Stomach (tissue), 9 donors: ENCODE measurements around the gene CEACAM16. TPM values are rescaled to one million over a fixed set of nuclear protein-coding genes. Genes with fewer than 3 reads are reported as not detected.
A peak's percentile ranks its signal among the peaks of the same experiment; 100 is the strongest.
"Not testable (repeated sequence)": the region's sequence is repeated elsewhere in the genome, so short reads cannot be mapped to it uniquely, and the experiment has no call there.

Experiments used
- DNase-seq, 2 donors: peaks; one replicate each; pipeline versions ENCODE4 v3.0.0 to v3.0.0-alpha.2; 2013 to 2019
- H3K27ac ChIP-seq, 5 donors: fragments of 200-600 bp in 4 of 5; sonication (generic) in 4 of 5; one replicate each; pipeline ENCODE4 v1.5.1; 2013 to 2019; ENCODE audit warnings: mild to moderate bottlenecking in 1 of 5, moderate library complexity in 1 of 5
- H3K27me3 ChIP-seq, 3 donors: fragments of 200-600 bp; sonication (generic); one replicate each; pipeline ENCODE4 v1.5.1; 2017 to 2019; ENCODE audit warnings: mixed run types in 1 of 3
- H3K36me3 ChIP-seq, 4 donors: fragments of 200-600 bp; sonication (generic); 1 replicate in 3 of 4; 2 replicates in 1 of 4; pipeline ENCODE4 v1.5.1; 2016 to 2019
- H3K4me1 ChIP-seq, 4 donors: fragments of 200-600 bp; sonication (generic); one replicate each; pipeline ENCODE4 v1.5.1; 2016 to 2019
- H3K4me3 ChIP-seq, 4 donors: fragments of 200-600 bp; sonication (generic) in 3 of 4; one replicate each; pipeline ENCODE4 v1.5.1; 2016 to 2019; ENCODE audit warnings: mild to moderate bottlenecking in 1 of 4
- H3K9me3 ChIP-seq, 4 donors: fragments of 200-600 bp; sonication (generic); one replicate each; pipeline ENCODE4 v1.5.1; 2016 to 2019
- CTCF ChIP-seq, 7 experiments: fragments of 450-650 bp in 4 of 7; fragments of 200-600 bp in 3 of 7; sonication (generic) in 3 of 7; IDR thresholded peaks; one replicate each; pipeline ENCODE4 v1.5.1; 2016 to 2019; ENCODE audit warnings: antibody characterized with exemption in 7 of 7, control low read depth in 2 of 7, mild to moderate bottlenecking in 1 of 7
- EP300 ChIP-seq: sonication (generic); formaldehyde crosslinking; IDR thresholded peaks from one replicate; pipeline ENCODE4 v1.6.1; 2017; ENCODE audit warnings: antibody characterized with exemption
- POLR2A ChIP-seq, 4 donors: fragments of 450-650 bp; IDR thresholded peaks; one replicate each; pipeline ENCODE4 v1.6.1; 2016; ENCODE audit warnings: antibody characterized with exemption in 4 of 4, control low read depth in 2 of 4, mild to moderate bottlenecking in 1 of 4, moderate library complexity in 1 of 4
- POLR2AphosphoS5 ChIP-seq, 3 donors: sonication (generic); formaldehyde crosslinking; IDR thresholded peaks; one replicate each; pipeline ENCODE4 v1.6.1; 2016; ENCODE audit warnings: antibody characterized with exemption in 3 of 3
- WGBS, 5 donors: extraction: QIAGEN DNeasy Blood & Tissue Kit in 3 of 5; methylation state at CpG; one replicate each; pipeline versions ENCODE4 v1.1.5 to v1.1.7; 2013 to 2018; 5-methylcytosine and 5-hydroxymethylcytosine counted together
- intact Hi-C: fragments of 100-400 bp; cut with DNase I; formaldehyde crosslinking; loops from one replicate; pipeline ENCODE4 v1.15.1; 2023; ENCODE audit warnings: low total_unique reads
- polyA plus RNA-seq, 3 donors: library from polyadenylated mRNA; stranded (reverse); fragments of 200-250 nt; gene quantifications; one replicate each; pipeline ENCODE4 v1.2.3, GENCODE V29; 2013
- total RNA-seq, 5 donors: library from RNA; depleted of rRNA; stranded (reverse); fragments of >200 nt; gene quantifications; one replicate each; pipeline versions ENCODE4 v1.1.0 to v1.2.3, GENCODE V29; 2014 to 2016
- donor health status: healthy with polysubstance abuse.
- donor health status: Bipolar disorder and iron deficiency.
- donor health status: healthy.

The CEACAM16 gene
- total and polyA plus RNA-seq, 8 donors: not detected

DNA sequence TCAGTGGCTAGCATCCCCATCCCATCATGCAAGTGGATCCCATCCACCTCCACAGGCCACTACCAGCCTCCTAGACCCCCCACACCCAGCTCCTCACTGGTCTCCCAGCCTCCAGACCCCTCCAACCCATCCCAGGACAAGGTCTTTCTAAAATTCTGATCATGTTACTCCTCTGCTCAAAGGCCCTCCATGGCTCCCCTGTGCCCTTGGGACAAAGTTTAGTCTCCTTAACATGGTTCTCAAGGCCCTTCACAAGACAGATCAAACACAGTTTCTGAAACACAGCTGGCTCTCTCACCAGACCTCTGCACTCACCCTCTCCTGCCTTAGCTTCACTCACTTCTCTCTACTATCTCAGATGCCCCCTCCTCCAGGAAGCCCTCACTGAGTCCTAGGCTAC lies 18.4 kb upstream of the CEACAM16 start:
- Histone ChIP-seq H3K27me3 (no peaks in the 10 kb centered on the region), H3K27ac (no peak overlapping the region), H3K4me3 (no peak overlapping the region), H3K9me3 (no peaks in the 10 kb centered on the region), H3K36me3 (peaks cover 0 to 39% (median 6%) of the 10 kb centered on the region in 4 donors), H3K4me1 (peaks cover 0 to 13% (median 7%) of the 10 kb centered on the region in 4 donors)
- no peak for DNase-seq
- intact Hi-C loops: no loop called here
- TF ChIP-seq POLR2A (IDR thresholded peaks at IDR 0.05) (no peak), EP300 (no peak), POLR2AphosphoS5 (IDR thresholded peaks at IDR 0.05) (no peak), CTCF (IDR thresholded peaks at IDR 0.05) (no peak)

DNA sequence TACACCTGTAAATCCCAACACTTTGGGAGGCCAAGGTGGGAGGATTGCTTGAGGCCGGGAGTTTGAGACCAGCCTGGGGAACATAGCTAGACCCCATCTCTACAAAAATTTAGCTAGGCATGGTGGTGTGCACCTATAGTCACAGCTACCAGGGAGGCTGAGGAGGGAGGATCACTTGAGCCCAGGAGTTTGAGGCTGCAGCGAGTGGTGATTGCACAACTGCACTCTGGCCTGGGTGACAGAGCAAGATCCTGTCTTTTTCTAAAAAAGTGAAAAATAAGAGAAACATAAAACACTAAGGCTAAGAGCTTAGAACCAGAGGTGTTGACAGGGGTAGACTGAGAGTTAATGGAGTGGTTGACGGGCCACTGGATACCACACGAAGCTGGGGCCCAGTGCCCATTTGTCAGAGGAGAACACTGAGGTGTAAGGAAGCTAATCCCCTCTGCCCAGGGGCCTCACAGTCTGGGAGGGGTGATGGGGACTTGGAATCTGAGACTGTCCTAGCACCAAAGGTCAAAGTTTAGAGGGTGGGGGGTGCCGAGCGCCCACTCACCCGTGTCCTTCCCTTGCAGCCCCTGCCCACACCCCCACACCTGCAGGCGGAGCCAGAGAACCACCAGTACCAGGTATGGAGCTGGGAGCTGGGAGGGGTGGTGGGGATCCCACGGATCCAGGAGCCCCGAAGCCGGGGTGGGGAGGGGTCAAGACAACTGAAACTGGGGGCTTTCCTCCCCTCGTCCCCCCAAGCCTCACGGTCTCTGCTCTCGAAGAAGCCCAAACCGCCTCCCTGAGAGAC lies 16.8 kb upstream of the CEACAM16 start:
- Histone ChIP-seq H3K4me3 (no peak overlapping the region), H3K9me3 (no peaks in the 10 kb centered on the region), H3K27ac (no peak overlapping the region), H3K4me1 (peaks cover 0 to 24% (median 10%) of the 10 kb centered on the region in 4 donors), H3K36me3 (peaks cover 0 to 27% (median 6%) of the 10 kb centered on the region in 4 donors), H3K27me3 (no peaks in the 10 kb centered on the region)
- 86 to 90% (median 88%) methylated on average over 14 to 15 of the region's 15 CpGs for WGBS, 5 donors
- no peak for TF ChIP-seq POLR2A (IDR thresholded peaks at IDR 0.05)
- no peak for TF ChIP-seq CTCF (IDR thresholded peaks at IDR 0.05)
- TF ChIP-seq EP300: no peak
- TF ChIP-seq POLR2AphosphoS5 (IDR thresholded peaks at IDR 0.05): no peak
- intact Hi-C loops: no loop called here
- no peak for DNase-seq

GRCh38 chr19:44682807-44683206 lies 16.1 kb upstream of the CEACAM16 start:
- Histone ChIP-seq H3K36me3 (peaks cover 0 to 27% (median 6%) of the 10 kb centered on the region in 4 donors), H3K9me3 (no peaks in the 10 kb centered on the region), H3K4me3 (no peak overlapping the region), H3K27me3 (no peaks in the 10 kb centered on the region), H3K27ac (no peak overlapping the region), H3K4me1 (peaks cover 0 to 24% (median 10%) of the 10 kb centered on the region in 4 donors)
- no peak for TF ChIP-seq CTCF (IDR thresholded peaks at IDR 0.05)
- TF ChIP-seq EP300: no peak
- TF ChIP-seq POLR2A (IDR thresholded peaks at IDR 0.05): no peak
- no peak for TF ChIP-seq POLR2AphosphoS5 (IDR thresholded peaks at IDR 0.05)
- no peak for DNase-seq
- intact Hi-C loops: no loop called here
- WGBS, 5 donors: 84 to 97% (median 90%) methylated on average over 2 of the region's 2 CpGs

DNA sequence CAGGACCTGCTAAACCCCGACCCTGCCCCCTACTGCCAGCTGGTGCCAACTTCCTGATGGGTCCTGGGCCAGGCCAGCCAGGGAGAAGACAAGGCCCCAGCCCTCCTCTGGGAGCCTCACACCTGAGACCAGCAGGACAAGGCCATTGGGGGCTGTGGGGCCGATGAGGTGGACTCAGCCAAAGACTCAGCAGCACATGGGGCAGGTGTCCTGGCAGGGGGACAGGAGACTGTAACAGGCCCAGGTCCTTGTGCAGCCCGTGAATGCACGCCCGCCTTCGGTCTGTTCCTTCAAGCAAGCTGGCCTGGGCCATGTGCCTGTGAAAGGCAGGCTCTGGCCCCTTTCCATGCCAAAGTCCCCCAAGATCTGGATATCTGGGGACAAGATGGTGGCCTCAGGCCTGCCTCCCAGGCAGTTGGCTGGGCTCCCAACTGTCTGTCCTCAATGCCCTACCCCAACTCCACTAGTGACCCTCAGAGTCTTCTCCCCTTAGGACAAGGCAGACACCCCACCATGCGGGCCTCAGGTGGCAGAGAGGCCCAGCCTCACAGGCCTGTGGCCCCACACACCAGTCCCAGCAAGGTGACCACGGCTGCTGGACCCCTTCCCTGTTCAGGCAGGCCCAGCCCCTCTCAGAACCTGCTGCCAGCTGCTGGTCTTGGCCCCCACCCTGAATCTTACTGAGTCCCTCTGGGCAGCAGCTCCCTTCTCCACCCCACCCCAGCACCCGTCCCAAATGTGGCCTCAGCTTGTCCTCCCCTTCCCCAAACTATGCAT lies 15.3 kb upstream of the CEACAM16 start:
- H3K36me3 ChIP-seq: peaks cover 0 to 27% (median 6%) of the 10 kb centered on the region in 4 donors
- intact Hi-C loops: no loop called here
- 76 to 83% (median 78%) methylated on average over 5 to 9 of the region's 9 CpGs for WGBS, 5 donors
- TF ChIP-seq POLR2AphosphoS5 (IDR thresholded peaks at IDR 0.05) (no peak), POLR2A (IDR thresholded peaks at IDR 0.05) (no peak), CTCF (IDR thresholded peaks at IDR 0.05) (no peak), EP300 (no peak)
- no peaks in the 10 kb centered on the region for H3K27me3 ChIP-seq
- peaks cover 0 to 24% (median 10%) of the 10 kb centered on the region in 4 donors for H3K4me1 ChIP-seq
- H3K4me3 ChIP-seq: no peak overlapping the region
- no peaks in the 10 kb centered on the region for H3K9me3 ChIP-seq
- no peak overlapping the region for H3K27ac ChIP-seq
- no peak for DNase-seq

- peaks cover 0 to 27% (median 6%) of the 10 kb centered on the region in 4 donors for H3K36me3 ChIP-seq
- H3K4me3 ChIP-seq, DNase-seq, H3K27me3 ChIP-seq, H3K9me3 ChIP-seq, intact Hi-C loops: not testable (repeated sequence)
- H3K27ac ChIP-seq: peak overlapping the region in 3 of 5 donors; percentile 18 to 65 (median 43)
- WGBS, 5 donors: 84 to 93% (median 89%) methylated on average over 3 of the region's 3 CpGs
- peaks cover 4 to 30% (median 14%) of the 10 kb centered on the region in 4 donors for H3K4me1 ChIP-seq
These were observed 14.6 kb upstream of the CEACAM16 start for GRCh38 chr19:44684396-44684795.
